ENCODE data around the gene NOC2L. TPM values are rescaled to one million over a fixed set of nuclear protein-coding genes. Genes with fewer than 3 reads are reported as not detected.

NOC2L gene
- total and polyA plus RNA-seq, 9 of the 15 experiments (the other 6 are each of a cell fraction or from before 2014, with no cell fraction given), result 4.0 to 410 (median 200) TPM

GRCh38 chr1:961132-961669 lies 2.1 kb upstream of the NOC2L start (continued):
- TF ChIP-seq ZNF407 (IDR thresholded peaks at IDR 0.05; ENCODE audit: low read depth) (no peak), ZNF124 (CRISPR knock-in tag; IDR thresholded peaks at IDR 0.05) (peak; percentile 75; the same call in 1 of the 2 replicates), ZEB2 (IDR thresholded peaks at IDR 0.05) (no peak), ATF2 (CRISPR knock-in tag; IDR thresholded peaks at IDR 0.05) (peak; percentile 64; the same call in 1 of the 2 replicates), ZBTB11 (CRISPR knock-in tag; IDR thresholded peaks at IDR 0.05) (no peak), TFAP4 (CRISPR knock-in tag; IDR thresholded peaks at IDR 0.05; ENCODE audit: borderline replicate concordance) (peak; percentile 70; the same call in 1 of the 2 replicates), HDAC1 (IDR thresholded peaks at IDR 0.05) (peak in 1 of 2 experiments; percentile 64; a peak in 2 of 4 replicates), ZNF143 (CRISPR knock-in tag; IDR thresholded peaks at IDR 0.05) (peak; percentile 36; the same call in 1 of the 2 replicates), SLC30A9 (CRISPR knock-in tag; IDR thresholded peaks at IDR 0.05) (no peak), GATAD2A (IDR thresholded peaks at IDR 0.05) (no peak), FOXA1 (IDR thresholded peaks at IDR 0.05; ENCODE audit: borderline replicate concordance) (no peak), ETS1 (conservative IDR thresholded peaks at IDR 0.05; ENCODE audit: control insufficient read depth, low read depth, low read length) (0 out of 2 replicates have a peak, but pooled peaks have one; percentile 14)
